ENCODE data around the gene CFAP251.
"Not testable (repeated sequence)": the region's sequence is repeated elsewhere in the genome, so short reads cannot be mapped to it uniquely, and the experiment has no call there.

Gene CFAP251, protein sequence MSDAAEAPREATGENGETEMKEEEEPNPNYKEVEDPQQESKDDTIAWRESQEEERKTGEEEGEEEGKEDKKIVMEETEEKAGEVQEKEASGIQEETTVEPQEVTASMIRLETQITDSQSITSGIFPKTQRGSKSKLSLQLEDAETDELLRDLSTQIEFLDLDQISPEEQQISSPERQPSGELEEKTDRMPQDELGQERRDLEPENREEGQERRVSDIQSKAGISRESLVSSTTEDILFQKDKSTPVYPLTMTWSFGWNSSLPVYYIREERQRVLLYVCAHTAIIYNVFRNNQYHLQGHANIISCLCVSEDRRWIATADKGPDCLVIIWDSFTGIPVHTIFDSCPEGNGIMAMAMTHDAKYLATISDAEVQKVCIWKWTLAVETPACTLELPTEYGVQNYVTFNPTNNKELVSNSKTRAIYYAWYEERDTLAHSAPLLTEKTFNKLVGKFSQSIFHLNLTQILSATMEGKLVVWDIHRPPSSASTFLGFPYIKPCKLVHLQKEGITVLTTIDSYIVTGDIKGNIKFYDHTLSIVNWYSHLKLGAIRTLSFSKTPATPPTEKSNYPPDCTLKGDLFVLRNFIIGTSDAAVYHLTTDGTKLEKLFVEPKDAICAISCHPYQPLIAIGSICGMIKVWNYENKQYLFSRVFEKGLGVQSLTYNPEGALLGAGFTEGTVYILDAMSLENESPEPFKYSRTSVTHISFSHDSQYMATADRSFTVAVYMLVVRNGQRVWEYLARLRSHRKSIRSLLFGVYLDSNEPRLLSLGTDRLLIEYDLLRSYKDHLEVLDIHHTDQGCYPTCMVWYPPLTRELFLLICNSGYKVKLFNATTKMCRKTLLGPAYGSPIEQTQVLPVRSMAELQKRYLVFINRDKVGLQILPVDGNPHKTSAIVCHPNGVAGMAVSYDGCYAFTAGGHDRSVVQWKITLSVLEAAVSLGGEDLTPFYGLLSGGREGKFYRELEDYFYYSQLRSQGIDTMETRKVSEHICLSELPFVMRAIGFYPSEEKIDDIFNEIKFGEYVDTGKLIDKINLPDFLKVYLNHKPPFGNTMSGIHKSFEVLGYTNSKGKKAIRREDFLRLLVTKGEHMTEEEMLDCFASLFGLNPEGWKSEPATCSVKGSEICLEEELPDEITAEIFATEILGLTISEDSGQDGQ

DNA sequence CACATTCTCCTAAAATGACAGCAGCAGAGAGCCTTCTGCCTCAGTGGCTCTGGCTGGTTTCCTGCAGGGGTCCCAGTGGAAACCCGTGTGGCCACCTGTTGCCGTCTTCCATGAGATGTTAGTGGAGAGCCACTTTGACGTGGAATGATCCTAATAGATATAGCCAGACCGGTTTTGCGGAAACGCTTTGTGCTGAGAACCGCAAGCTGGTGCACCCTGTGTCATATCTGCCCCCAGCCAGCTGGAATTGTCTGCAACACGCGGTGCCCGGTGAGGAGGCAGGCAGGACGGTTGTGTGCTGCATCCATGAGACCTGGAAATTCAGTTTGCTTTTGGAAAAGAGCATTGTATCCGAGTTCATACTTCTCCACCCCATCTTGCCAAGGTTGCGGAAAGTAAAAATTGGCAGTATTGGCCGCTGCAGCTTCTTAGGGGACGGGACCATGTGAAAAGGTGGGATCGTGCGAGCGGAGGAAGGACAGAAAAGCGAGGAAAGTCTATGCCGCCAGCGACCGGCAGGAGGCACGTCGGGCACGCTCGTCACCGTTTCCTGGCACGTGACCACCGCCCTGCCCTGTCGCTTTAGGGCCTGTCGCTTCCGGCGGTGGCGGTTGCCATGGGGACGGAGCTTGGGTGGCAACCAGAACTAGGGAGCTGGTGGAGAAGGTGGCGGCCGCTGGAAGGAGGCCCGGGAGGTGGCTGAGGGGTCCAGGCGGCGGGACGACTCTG lies at the start of gene CFAP251:
CFAP251 (plus strand) TSS at position 643 of the 729 bp plus-strand sequence. CDS start 2,714 bp downstream, outside the sequence.
- peak; percentile 99 for ATAC-seq

DNA sequence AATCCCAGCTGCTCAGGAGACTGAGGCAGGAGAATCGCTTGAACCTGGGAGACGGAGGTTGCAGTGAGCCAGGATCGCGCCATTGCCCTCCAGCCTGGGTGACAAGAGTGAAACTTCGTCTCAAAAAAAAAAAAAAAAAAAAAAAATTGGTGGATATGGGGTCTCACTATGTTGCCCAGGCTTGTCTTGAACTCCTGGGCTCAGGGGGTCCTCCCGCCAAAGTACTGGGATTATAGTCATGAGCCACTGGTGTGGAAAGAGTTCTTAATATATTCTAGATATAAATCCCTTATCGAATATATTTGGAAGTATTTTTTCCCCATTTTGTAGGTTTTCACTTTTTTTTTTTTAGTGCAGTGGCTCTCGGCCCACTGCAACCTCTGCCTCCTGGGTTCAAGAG lies 49.2 kb upstream of the CFAP251 start:
- not testable (repeated sequence) for ATAC-seq

DNA sequence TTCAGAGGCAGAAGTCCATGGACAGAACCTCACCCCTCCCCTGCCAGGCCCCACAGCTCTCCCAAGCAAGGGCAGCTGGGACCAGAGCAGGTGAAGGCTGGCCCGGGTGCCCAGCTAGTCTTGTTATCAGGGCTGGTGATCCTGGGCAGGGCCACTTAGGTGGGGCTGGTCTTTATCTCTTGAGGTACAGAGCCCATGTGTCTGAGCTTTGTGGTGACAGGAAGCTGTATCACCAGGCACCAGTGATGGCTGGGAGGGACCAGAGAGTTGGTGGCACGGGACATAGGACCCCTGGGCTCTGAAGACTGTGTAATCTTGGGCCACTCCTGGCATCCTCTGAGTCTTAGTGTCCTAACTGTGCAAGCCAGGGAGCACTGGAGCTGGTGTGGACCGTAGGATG lies 46.9 kb upstream of the CFAP251 start:
- ATAC-seq = no peak

DNA sequence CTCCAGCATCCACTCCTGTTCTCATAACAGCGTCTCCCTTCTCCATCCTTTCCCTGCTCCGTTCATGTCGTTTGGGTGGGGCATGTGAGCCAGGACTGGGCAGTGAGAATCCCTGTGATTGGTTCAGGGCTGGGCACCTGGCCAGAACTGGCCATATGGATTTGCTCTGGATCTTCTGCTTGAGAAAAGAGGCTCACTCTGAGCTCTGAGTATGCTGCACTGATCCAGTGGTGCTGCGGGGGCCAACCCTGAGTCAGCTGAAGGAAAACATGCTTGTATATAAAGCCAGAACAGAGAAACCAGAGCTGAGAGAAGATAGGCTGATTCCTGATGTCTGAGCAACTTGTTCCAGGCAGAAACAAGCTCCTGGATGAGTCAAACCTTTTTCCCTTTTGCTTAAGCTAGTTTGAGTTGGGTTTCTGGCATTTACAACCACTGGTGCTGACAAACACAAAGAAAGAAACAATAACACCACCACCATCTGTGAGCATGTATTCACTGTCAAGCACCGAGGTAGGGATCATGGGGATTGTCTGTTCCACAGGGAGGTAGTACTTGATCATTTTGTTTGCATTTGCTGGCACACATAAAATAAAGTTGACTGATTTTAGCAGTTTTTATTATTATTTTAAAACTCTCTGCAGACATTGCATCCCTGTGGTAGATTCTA lies 45.7 kb upstream of the CFAP251 start:
- ATAC-seq = no peak

DNA sequence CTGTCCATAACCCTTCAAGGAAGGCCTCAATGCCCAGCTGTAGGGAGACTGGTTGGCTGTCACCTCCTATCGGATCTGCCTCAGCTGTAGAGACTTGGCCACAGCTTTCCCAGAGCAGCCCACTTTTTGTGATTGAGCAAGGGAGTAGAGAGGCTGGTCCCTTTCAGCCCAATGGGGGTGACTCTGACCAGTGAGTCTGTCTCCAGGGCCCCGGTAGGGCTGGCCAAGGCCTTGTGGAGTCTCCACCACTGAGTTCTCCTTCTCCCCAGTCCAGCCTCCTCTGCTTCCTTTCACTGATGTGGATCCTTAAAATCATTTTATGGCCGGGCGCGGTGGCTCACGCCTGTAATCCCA lies 45.2 kb upstream of the CFAP251 start:
- ATAC-seq = no peak

DNA sequence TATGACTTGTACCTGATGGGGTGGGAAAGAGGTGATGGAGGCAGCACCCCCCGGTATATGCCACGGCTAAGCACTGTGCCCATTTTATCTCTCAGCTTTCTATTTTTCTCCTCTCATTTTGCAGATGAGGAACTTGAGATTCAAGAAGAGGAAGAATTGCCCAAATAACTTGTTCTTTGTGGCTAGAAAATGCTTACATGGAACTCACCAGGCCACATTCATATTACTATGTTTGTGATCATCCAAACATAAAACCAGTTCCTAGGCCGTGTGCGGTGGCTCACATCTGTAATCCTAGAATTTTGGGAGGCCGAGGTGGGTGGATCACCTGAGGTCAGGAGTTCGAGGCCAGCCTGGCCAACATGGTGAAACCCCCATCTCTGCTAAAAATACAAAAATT lies 44.3 kb upstream of the CFAP251 start:
- no peak for ATAC-seq

DNA sequence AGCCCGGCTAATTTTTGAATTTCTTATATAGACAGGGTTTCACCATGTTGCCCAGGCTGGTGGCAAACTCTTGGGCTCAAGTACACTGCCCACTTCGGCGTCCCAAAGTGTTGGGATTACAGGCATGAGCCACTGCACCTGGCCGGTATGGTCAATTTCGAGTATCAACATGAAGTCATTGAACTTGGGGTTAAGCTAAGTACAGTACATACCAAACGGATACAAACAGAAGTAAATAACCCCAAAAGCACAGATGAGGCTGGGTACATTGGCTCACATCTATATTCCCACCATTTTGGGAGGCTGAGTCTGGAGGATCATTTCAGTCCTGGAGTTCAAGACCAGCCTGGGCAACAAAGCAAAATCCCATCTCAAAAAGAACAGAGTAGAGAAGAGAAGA lies 42.8 kb upstream of the CFAP251 start:
- no peak for ATAC-seq

DNA sequence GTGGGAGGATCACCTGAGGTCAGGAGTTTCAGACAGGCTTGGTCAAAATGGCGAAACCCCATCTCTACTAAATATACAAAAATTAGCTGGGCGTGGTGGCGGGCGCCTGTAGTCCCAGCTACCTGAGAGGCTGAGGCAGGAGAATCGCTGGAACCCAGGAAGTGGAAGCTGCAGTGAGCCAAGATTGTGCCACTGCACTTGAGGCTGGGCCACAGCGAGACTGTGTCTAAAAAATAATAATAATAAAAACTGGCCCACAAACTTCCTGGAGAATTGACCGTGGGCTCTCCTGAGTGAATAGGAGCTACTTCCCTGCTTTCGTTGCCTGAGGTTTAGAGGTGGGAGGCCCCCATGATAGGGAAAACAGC lies 42.3 kb upstream of the CFAP251 start:
- not testable (repeated sequence) for ATAC-seq

DNA sequence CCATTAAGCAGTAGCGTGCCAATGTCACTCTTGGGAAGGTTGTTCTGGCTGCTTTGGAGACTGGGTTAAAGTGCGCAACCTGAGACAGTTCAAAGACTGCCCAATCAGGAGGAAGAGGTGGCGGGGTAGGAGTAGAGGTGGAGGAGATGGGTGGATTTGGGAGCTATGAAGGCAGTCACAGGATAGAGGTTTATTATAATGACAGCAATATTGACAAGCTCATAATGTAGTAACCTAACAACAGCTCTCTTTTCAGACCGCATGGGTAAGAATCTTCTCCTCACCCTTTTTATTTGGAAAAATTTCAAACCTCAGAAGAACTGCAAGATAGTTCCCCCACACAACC lies 35.1 kb upstream of the CFAP251 start:
- no peak for ATAC-seq

DNA sequence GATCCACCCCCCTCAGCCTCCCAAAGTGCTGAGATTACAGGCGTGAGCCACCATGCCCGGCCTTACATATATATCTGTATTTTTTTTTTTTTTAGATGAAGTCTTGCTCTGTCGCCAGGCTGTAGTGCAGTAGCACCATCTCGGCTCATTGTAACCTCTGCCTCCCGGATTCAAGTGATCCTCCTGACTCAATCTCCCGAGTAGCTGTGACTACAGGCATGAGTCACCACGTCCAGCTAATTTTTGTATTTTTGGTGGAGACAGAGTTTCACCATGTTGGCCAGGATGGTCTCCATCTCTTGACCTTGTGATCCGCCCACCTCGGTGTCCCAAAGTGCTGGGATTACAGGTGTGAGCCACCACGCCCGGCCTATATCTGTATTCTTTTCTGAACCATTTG lies 33.3 kb upstream of the CFAP251 start:
- not testable (repeated sequence) for ATAC-seq

DNA sequence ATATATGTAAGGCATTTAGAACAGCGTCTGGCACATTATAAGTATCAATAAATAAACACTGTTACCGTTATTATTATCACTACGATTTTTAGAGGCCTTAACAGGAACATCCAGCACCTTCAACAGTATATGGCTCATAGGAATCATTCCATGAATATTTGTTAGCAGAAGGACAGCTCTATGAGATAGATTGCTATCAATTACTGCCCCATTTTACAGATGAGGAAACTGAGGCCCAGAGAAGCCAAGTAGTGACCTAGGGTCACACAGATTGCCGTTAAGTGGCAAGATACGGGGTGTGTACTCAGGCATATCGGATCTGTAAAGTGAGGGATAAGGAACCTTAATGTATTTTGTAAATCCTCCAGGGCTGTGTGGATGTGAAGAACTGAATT lies 30.3 kb upstream of the CFAP251 start:
- ATAC-seq = no peak

DNA sequence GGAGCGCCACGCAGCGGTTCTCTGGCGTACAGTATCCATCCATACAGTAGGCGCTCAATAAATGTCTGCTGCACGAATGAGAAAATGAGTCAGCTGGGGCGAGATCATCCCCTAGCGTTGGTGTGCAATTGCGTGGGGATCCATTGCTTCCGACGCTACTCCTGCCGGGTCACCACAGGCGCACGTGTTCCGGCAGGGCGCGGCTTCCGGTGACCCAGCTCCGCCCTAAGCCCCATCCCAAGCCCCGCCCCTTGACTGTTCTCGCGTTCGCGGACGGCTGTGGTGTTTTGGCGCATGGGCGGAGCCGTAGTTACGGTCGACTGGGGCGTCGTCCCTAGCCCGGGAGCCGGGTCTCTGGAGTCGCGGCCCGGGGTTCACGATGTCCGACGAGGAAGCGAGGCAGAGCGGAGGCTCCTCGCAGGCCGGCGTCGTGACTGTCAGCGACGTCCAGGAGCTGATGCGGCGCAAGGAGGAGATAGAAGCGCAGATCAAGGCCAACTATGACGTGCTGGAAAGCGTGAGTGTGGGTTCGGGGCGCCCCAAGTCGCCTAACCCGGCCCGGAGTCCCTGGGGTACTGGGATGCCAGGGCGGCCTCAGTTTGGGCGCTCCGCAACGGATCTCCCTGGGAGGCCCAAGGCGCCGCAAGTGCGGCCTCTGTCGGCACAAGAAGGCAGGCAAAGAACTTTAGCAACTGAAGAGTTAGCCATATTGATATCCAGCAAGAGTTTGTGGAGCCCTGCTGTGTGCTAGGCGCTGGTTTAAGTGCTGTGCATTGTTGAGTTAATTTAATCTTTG lies 29.7 kb upstream of the CFAP251 start, which contains the start of gene PSMD9:
PSMD9 (plus strand) TSS at position 313 of the 796 bp plus-strand sequence; CDS start at position 380, 67 bp downstream.
- ATAC-seq = peak; percentile 94 to 96

DNA sequence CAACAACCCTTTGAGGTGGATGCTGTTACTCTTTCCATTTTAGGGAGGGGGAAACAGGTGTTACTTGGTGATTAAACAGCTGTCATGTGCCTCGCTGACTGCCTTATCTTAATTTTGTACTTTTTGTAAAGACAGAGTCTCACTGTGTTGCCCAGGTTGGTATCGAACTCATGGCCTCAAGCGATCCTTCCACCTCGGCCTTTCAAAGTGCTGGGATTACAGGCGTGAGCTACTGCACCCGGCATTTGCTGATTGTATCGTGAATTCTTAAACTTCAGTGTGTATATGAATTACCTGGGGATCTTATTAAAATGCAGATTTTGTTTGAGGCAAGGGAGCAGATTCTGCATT lies 29.1 kb upstream of the CFAP251 start:
- no peak for ATAC-seq

DNA sequence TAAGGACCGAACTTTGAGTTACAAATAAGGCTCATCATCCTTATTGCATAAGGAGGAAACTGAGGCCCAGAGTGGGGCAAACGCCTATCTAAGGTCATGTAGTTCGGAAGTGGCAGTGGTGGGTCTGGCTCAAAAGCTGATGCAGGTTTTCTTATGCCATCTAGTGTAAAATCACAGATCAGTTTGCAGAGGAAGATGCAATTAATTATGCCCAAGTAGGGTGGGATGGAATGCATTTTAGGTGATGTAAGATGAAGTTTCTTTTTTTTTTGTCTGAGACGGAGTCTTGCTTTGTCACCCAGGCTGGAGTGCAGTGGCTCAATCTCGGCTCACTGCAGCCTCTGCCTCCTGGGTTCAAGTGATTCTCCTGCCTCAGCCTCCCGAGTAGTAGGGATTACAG lies 28.7 kb upstream of the CFAP251 start:
- not testable (repeated sequence) for ATAC-seq

DNA sequence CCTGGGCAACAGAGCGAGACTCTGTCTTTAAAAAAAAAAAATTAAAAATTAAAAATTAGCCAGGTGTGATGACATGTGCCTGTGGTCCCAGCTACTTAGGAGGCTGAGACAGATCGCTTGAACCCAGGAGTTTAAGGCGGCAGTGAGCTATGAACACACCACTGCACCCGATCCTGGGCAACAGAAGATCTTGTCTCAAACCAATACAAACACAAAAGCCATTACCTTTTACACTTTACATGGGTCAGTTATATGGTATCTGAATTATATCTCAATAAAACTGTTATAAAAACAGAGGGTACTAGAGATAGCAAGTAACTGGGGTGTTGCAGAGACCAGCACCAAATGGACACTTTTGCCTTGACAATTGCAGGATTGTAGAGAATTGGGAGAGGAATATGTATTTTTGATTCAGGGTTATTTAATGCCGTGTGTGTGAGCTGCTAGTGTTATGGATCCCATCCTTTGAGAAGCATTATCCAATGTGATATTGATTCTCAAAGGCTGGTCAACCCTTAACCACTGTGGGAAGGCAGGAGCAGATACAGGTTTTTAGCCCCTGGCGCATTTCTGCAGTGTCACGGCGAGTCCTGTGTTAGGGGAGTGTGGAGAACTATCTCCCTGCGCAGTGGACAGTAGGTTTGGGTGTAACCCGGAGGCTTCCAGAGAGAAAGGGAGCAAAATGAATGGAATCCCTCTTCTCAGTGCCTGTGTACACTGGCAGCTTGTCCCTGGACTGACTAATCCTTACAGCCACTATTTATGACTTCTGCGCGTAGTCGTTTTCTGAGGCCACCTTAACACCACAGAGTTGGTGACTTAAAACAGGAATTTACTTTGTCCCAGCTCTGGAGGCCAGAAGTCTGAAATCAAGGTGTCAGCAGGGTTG lies 25.5 kb upstream of the CFAP251 start:
- ATAC-seq = no peak

DNA sequence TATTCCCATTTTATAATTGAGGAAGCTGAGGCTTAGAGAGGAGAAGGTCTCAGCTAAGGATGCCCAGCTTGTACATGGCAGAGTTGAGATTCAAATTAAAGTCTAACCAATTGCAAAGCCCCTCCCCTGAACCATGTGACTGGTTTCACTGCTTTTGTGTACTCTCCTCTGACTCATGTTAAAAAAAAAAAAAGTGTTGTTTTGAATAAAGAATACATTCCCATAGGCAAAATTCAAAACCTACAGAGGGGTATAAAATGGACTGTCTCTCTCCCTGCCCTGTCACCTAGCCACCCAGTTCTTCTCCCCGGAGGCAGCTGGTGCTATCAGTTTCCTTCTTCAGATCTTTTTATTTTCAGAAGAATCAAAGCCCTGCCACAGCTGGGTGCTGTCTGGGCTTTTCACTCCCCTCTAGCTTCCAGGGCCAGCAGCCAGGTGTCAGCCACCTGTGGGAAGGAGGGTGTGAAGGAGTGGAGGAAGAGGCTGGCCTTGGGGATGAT lies 24.4 kb upstream of the CFAP251 start:
- peak; percentile 49 to 68 for ATAC-seq

DNA sequence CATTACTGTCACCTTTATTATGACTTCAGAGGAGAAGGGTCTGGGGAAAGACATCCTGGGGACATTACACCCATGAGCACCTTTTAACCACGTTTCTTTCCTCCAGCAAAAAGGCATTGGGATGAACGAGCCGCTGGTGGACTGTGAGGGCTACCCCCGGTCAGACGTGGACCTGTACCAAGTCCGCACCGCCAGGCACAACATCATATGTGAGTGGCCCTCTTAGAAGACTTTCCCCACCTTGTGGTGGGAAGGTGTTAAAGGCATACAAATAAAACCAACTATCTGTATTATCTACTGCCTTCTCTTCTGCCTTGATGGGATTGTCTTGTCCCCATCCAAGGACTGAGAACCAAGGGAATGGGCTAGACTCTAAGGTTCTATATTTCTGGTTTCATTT lies 23.8 kb upstream of the CFAP251 start:
- no peak for ATAC-seq

DNA sequence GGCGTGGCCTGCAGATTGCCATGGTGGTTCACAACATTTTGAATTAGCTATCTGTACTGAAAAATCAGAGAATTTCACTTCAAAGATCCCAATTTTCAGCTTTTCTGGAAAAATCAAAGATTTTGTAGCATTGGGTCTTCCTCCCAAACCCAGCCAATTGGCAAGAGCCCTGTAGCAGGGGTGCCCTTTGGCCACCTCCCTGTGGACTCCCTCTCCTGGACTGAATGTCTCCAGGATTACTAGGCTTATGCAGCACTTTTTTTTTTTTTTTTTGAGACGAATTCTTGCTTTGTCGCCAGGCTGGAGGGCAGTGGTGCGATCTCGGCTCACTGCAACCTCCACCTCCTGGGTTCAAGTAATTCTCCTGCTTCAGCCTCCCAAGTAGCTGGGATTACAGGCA lies 20.1 kb upstream of the CFAP251 start:
- no peak for ATAC-seq

DNA sequence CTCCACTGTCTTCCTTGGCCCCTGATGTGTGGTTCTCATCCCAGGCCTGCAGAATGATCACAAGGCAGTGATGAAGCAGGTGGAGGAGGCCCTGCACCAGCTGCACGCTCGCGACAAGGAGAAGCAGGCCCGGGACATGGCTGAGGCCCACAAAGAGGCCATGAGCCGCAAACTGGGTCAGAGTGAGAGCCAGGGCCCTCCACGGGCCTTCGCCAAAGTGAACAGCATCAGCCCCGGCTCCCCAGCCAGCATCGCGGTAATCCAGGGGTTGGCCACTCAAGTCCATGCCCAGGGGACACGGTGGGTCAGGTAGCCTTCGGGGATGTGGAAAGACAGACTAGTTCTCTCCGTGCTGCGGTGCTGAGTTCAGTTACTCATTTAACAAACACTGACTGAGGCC lies 18.8 kb upstream of the CFAP251 start:
- ATAC-seq = no peak

DNA sequence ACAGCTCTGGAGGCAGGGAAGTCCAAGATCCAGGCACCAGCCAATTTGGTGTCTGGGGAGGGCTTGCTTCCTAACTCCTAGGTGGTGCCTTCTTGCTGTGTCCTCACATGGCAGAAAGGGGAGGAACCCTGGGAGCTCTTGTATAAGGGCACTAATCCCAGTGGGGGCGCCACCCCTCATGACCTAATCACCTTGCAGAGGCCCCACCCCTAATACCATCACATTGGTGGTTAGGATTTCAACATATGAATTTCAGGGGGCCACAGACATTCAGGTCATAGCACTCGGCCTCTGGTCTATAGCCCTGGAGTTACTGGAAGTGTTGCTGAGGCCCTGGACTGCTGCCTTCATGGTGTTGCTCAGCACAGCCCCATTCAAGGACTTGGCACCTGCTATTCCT lies 15.2 kb upstream of the CFAP251 start:
- no peak for ATAC-seq

All from activated CD4-positive, CD25-positive, alpha-beta regulatory T cell treated with anti-CD3 and anti-CD28 coated beads, Interleukin-2, amount 50 U/mL, for 24 hours (primary cell).